Fibroblast of mammary gland (primary cell): Measurements from ENCODE around the gene PAPOLB.

Source experiments
- DNase-seq: peaks from one replicate; pipeline ENCODE4 v3.0.0-alpha.2; 2010; ENCODE audit warnings: low read depth
- H3K4me3 ChIP-seq: 2 replicates; pipeline ENCODE4 v1.5.1; 2011; ENCODE audit warnings: low read depth, mild to moderate bottlenecking, low read length, moderate library complexity; ENCODE audit not compliant: control insufficient read depth
- TF ChIP-seq, protein P1 (sequence below): conservative IDR thresholded peaks from 2 replicates; pipeline ENCODE4 v1.5.1; 2011; ENCODE audit warnings: low read depth, low read length, inconsistent platforms; ENCODE audit not compliant: control insufficient read depth, insufficient read depth

The PAPOLB gene

DNA sequence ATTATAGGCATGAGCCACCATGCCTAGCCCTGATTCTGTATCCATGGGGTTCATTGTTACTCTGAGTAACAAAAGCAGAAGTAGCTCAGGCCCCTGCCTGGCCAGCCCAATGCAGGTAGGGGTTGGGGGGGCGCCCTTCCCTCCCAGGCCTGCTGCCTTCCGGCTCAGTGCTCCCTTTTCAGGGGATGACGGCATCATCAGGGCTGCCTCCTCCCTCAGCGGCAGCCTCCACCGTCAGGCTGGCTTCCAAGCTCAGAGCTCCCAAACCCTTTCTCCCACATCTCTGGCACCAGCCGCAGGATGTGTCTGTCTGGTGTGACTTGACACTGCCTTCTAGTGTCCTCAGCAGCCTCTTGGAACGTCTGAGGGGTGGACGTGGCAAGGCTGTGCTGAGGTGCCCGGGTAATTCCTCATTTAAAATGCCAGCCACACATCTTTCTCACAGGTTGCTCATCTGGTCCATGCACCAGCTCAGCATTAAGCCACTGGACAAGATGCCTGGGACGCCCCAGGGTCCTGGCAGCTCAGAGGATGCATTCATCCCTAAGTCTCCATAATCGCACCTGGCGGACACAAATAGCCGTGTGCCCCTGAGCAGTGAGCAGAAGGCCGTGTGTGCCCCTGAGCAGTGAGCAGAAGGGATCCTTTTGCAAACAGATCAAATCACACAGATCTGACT is 38.2 kb downstream of the PAPOLB start:
- no peak for DNase-seq
- TF ChIP-seq, protein P1, sequence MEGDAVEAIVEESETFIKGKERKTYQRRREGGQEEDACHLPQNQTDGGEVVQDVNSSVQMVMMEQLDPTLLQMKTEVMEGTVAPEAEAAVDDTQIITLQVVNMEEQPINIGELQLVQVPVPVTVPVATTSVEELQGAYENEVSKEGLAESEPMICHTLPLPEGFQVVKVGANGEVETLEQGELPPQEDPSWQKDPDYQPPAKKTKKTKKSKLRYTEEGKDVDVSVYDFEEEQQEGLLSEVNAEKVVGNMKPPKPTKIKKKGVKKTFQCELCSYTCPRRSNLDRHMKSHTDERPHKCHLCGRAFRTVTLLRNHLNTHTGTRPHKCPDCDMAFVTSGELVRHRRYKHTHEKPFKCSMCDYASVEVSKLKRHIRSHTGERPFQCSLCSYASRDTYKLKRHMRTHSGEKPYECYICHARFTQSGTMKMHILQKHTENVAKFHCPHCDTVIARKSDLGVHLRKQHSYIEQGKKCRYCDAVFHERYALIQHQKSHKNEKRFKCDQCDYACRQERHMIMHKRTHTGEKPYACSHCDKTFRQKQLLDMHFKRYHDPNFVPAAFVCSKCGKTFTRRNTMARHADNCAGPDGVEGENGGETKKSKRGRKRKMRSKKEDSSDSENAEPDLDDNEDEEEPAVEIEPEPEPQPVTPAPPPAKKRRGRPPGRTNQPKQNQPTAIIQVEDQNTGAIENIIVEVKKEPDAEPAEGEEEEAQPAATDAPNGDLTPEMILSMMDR = no peak
- H3K4me3 ChIP-seq = no peak overlapping the region

DNA sequence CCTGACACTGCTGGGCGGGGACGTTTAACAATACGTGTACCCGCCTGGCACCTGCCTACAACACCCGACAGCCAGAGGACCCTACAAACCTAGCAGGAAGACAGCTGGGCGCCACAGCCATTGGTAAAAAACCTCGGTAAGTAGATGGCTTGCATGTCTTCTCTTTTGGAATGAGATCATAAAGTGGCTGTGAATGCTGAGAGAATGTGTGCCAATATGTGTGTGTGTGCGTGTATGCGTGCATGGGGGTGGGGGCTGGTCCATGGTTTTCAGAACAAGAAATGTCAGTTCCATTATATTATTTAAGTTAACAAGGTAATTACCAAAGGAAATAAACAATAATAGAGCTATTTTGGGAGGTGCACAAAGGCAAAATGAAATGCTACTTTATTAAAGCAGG is 39.2 kb downstream of the PAPOLB start:
- DNase-seq = no peak
- no peak overlapping the region for H3K4me3 ChIP-seq
- TF ChIP-seq, protein P1 = no peak

DNA sequence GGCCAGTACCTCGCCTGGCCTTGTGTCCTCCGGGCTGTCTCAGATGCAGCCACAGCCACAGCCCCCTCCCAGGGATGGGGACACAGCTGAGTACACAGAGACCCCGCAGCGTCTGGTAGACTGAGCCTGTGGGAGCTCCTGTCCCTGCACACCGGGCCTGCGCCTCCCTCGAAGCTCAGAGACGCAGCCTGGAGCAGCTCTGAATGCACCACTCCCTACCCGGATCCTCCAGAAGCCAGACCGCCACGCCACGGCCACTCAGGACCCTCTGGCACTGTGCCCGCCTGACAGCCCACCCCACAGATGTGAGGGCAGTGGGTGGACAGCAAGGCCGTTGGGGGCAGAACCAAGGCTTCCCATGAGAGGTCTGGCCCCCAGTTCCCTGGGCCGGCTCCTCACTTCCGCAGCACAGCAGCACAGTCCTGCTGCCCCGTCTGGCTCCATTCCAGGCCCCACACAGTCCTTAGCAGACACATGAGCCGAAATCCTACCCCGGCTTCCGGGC is 40.8 kb downstream of the PAPOLB start:
- TF ChIP-seq, protein P1 = no peak
- DNase-seq = no peak
- no peak overlapping the region for H3K4me3 ChIP-seq

DNA sequence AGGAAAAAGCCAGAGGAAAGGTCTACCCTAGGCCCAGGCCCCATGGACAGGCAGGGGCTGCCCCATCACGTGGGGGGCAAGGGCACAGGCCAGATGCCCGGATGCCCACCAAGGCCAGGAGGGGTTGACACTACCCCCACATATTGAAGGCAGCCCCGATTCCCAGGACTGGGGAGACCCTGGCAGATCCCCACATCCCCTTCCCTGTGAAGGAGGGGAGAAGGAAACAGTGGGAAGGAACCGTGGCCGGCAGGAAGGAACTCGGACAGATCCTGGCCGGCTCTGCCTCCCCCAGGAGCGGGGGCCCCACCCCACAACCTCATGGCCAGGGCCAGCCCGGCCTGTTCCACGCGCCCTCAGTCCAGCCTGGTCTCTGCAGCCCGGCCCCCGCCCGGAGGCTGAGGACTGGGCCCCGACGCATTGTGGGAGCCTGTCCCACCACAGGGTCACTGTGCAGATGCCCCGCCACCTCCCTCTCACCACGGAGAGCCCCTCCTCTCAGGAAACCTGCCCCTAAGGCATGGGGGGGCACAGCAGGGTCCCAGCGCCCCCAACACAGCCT is 41.3 kb downstream of the PAPOLB start:
- H3K4me3 ChIP-seq = no peak overlapping the region
- TF ChIP-seq, protein P1 = no peak
- DNase-seq = no peak

DNA sequence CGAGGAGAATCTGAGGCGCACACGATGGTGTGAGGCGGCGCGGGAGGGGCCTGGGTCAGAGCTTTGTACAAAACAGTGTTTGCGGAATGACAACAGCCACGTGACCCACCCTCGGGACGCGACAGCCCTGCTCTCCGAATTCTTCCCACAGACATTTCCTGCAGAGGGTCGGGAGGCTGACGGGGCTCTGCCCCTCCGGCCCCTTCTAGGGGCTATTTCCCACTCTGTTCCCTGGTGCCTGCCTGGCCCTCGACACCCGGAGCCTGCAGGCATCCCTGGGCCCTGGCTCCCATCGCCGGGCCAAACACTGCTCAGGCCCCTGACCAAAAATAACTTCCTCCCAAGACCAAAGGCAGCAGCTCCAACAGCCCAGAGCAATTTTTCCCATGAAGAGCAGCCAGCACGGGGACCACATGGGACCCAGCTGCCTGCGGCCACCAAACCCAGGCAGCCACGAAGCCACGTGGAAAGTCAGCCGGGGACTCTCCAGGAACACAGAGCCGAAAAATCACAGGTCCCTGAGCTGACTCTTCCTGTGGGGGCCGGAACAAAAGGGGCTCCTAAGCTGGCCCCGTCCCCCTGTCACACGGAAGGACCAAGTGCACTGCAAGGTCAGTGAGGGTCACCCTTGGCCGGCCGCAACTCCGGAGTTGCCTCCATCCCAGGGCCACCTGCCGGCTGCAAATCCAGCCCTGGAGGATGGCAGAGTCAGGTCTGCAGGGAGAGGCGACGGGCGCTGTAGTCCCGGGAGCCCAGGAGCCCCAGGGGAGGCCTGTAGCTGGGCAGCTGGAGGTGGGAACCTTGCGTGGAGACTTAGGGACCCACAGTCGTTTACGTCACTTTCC is 42.0 kb downstream of the PAPOLB start:
- DNase-seq = no peak
- TF ChIP-seq, protein P1 = no peak
- no peak overlapping the region for H3K4me3 ChIP-seq

DNA sequence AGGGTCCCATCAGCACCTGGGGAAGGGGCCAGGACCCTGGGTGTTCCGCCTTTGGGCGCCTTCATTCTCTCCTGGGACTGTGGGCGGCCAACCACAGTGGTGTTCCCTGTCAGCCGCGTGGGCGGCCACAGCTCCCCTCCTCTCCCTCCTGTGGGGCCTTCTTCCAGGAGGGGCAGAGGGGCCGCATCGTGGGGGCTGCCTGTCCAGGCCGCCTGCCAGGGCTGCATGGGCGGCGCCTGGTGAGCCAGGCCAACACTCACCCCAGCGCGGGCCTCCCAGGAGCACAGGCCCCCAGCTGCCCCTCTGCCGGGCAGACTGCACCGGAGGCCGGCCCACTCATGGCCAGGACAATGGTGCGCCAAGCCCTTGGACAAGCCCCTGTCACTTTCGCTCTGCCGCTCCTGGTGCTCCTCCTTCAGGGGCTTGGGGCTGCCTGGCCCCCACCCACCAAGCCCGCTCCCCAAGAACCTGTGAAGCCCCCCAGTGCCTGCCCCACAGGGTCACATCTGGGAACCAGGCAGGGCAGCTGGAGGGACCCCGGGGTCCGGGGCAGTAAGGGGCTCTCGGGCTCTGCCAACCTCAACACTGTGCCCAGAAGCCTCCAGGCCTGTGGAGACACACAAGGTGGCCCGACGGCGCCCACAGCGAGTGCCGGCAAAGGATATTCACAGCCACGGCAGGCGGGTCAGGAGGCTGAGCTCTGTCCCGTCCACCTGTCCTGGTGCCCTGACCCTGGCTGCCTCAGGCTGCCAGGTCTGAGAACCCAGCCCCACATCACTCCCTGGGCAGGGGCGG is 43.6 kb downstream of the PAPOLB start:
- no peak overlapping the region for H3K4me3 ChIP-seq
- TF ChIP-seq, protein P1 = no peak
- no peak for DNase-seq
